Activated naive CD8-positive, alpha-beta T cell treated with anti-CD3 and anti-CD28 coated beads, Interleukin-2, amount 50 U/mL, for 16 hours (primary cell): Measurements from ENCODE around the gene STK17B.
A peak's percentile ranks its signal among the peaks of the same experiment; 100 is the strongest.

Source experiments
- DNase-seq: peaks from one replicate; pipeline ENCODE4 v3.0.0-alpha.2; 2020; ENCODE audit warnings: low read depth, low spot score

STK17B gene

DNA sequence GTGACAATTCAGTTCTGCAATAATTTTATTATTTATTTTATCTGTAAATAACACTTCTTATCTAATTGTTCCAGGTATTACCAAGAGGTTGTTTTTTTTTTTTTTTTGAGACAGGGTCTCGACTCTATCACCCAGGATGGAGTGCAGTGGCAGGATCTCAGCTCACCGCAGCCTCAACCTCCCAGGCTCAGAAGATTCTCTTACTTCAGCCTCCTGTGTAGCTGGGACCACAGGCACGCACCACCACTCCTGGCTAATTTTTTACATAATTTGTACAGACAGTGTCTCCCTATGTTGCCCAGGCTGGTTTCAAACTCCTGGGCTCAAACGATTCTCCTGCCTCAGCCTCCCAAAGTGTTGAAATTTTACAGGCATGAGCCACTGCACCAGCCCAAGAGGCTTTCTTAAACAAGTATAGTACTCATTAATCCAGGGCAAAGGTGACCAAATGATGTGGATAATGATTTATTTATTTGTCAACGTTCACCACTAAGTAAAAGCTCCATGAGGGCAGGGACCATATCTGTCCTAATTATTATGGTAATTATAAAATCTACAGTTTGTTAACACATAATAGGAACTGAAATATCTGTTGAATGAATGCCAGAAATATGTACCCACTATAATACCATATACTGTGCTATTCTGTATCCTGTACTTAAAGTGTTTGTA is 12.0 kb downstream of the STK17B start:
- no peak for DNase-seq

DNA sequence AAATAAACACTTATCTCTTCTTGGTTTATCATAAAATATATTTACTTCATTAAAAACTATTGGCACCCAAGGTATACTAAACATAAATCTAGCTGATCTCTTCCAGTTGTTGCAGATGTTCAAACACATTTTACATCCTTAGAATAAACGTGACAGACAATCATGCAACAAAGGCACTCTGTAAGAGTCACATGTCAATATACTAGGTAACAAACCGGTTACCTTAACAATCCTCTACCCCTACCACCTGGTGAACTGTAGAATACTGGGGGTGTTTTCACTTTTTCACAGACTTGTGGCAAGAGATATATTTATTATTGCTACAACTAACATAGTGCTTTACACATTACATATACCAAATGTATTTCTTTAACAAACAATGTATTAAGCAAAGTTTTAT is 15.8 kb downstream of the STK17B start:
- DNase-seq, result no peak

DNA sequence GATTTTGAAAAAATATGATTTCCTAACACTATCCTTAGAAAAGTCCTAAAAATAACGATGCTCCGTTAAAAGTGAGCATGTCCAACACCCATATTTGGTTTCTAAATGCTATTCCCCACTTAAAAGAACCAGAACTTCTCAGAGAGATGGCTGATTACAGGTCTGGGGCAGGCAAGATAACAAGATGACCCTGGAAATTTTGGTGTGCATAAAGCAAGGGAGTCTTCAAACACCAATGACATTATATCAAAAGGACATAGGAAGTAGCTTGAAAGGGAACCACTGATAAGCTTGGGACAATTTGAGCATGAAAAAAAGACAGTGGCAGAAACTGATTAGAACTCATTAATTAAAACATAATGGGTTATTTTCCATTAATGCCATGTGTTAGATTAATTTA is 17.9 kb downstream of the STK17B start:
- DNase-seq, result no peak

DNA sequence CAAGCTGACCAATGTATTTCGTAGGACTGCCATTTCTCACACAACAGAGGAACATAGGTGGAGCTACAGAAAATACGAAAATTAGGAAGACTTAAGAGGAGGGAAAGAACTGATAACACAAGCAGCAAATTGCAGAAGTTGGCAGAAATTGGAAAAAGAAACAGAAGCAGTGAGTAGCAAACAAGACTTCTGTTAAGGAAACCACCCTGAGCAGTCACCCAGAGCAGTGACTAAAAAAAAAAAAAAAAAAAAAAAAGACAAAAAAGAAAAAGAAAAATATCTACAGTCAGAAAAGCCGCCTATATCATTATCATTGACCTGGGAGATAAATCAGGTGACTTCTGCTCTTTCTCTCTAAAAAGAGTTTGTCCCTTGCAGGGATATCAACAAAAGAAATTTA is 21.4 kb downstream of the STK17B start:
- DNase-seq, result no peak

DNA sequence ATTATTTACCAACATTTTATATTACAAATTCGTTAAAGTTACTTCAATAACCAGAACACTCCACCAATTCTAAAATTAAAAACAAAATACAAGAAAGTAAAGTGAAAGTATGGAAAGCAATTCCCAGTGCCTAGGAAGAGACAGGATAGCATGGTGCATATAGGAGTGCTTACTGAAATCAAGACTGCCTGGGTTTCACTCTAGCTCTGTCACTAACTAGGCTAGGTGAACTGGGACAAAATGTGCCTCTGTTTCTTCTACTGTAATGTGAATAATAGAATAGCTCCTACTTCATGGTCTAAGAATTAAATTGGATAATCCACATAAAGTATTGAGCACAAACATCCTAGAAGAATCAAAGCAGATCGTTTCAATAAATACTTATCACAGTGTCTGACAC is 22.6 kb downstream of the STK17B start:
- DNase-seq, result no peak

DNA sequence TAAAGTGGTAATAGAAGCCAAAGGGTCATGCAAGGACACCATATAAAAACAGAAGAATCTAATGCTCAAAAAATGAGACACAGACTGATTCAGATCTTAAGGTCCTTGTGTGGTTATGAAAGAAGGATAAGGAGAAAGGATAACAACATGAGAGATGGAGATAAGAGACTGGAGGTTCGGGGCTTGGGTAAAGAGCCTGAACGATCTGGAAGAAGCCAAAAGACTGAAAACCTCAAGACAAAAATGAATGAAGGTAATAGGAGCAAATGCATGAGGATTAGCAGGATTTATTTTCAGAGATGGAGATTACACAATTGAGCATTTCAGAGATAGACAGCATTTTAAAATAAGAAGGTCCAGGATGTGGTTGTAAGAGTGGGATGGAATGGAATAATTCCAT is 26.1 kb downstream of the STK17B start:
- DNase-seq, result no peak

DNA sequence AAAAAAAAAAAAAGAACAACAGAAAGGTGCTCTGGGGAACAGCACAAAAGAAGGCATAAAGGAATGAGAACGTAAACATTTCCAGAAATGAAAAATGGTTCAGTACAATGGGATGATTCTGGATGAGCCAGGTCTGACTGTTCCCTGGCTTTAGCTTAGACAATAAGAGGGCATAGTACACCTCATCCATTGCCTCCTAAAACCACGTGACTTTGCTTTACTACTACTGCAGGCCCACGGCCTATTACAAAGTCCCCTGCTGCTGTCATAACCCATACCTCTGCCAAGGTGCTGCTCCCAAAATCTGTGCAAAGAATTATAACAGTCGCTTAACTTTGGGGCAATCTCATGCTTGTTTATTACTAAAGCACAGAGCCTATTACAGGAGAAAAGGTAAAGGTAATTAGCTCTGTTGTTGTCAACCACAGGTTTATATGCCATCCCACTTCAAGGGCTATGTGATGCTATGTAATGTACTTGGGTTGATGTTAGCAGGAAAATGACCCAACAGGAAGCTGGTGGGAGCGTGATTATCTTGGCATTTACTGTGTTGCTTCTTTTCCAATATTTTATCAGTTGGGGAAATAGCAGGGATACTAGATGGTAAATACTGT is 26.8 kb downstream of the STK17B start:
- DNase-seq, result no peak

DNA sequence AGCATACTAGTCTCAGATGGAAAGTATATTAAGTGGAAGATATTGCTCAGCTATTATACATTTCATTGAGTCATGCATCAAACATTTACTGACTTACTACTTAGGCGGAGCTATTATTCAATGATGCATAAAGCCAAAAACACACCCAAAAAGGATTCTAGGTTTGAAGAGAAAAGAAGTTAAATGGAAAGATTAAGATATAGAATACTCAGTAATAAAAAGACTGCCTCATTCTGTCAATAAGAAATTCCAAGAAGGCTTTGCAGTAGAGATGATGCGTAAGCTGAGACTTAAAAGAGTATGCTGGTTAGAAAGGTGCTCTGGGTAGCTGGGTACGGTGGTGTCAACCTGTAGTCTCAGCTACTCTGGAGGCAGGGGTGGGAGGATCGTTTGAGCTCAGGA is 27.6 kb downstream of the STK17B start:
- peak; percentile 27 for DNase-seq

DNA sequence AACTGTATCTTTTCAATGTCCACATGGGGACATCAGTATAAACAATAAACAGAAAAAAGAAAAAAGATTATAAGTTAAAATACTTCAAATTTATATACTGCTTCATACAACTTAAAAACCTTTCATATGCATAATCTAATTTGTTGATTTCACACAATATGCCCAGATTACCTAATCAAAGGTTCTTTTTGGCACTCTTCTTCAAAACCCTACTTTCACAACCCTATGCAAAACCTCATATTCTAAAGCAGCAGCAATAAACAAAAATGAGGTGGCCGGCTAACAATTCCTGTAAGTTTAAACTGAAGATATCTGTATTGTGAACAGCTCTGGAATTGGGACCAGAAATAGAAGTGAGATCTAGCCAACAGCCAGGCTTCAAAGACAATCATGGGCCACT is 28.6 kb downstream of the STK17B start:
- no peak for DNase-seq

DNA sequence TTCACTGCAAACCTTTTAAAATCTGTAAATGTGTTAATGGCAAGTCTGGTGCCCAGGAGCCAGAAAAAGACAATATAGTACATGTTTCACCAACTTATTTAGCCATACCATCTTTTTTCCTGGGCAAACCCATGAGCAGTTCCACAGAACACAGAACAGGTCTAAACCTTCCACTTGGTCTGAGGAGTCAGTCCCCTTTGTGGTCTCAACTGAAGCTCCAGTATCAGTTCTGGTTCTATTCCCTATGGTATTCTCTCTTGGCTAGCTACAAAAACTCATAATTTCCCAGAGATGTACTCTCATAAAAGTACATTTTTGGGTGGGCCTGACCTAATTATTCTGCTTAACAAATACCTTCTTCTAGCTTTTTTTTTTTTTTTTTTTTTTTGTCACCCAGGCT is 31.2 kb downstream of the STK17B start:
- no peak for DNase-seq

DNA sequence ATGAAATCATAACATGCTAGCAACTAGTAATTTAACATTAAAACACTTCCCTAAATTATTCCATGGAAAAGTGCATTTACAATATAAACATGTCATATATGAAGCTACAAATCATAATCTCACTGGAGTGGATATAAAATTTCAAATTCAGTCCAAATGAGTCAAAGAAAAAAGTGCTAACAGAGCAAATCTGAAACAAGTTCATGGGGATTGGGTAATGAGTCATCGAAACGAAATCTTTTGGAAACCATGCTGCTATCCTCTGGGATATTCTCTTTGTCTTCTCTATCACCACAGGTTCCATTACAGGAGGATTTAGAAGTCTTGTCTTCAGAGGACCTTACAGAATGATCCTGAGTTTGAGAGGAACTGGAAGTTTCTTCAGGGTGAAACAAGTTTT is 34.1 kb downstream of the STK17B start:
- no peak for DNase-seq

DNA sequence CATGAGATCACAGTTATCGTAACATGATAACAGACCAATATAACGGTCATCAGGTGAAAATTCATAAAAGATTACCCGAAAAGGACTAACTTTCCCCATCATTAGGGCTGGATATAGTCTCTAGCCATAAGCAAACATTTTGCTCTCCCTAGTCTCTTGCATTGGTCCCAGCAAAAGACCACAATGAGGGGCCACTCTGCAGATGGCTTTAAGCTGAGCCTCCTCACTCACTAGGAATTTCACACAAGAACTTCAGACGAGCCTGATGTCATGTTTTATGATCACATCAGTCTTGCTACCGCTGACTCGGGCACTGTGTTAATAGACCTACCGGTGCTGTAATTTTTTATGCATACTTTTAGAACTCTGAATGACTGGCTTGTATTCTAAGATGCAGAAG is 35.2 kb downstream of the STK17B start:
- DNase-seq, result no peak

DNA sequence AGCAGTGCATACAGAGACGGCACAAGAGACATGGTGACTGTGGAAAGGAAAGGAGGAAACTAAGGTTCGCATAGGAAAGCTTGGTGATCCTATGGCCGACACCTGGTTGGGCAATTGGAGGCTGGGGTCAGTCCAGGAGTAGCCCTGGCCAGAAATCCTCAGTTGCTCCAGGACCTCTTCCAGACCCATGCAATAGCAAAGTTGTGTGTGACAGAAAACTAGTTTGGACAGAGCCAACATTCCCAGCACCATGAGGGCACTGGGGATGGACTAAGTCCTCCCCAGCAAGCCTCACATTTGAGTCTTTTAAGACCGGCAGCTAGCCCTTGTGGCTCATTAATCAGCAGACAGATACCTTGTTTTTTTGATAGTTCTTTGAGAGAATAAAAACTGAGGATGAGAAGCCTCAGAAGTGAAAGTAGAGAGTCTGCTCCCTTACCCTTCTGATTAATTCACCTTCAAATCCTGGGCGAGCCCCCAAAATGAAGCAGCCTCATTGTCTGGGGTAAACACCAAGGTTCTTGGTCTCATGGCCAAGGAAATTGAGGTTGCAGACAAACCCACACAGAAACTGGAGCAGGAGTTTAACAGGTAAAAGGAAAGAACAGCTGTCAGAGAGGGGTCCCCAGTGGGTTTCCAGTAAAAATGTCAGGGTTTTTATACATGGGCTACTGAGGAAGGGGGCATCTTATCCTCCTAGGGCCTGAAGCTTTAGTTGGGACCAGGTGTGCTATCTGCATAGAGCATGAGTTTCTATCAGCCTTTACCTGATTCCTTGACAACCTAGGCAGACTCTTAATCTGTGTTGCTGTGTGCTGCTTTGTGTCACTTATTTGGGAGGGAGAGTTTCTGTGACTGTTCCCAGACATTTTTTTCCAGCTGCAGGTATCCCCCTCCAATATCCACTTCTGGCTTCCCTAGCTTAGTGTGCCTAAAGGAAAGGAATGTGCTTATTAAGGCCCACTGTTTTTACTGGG is 39.1 kb downstream of the STK17B start:
- no peak for DNase-seq

DNA sequence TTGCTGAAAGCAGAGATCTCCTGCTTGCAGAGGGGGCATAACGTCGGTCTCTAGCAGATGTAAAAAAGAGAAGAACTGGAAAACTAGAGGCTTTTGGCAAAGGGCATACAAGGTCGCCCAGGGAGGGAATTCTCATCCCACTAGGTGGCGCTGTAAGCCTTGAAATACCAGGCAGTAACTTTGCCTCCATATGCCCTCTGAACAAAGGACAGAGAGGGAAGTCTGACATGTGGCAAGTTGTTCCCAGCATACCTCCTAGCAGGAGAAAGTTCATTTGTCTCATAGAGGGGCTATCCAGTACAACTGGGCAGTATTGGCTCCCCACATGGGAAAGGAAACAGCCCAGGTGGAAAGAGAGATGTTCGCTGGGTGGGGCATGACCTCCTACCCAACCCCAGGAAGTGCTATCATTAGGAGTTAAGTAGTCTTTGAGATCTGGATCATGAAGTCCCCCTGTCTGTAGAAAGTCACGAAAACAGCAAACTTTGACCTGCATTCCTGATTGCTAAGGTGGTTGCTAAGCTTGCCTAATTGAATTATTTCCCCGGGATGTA is 39.9 kb downstream of the STK17B start:
- DNase-seq, result peak; percentile 34

DNA sequence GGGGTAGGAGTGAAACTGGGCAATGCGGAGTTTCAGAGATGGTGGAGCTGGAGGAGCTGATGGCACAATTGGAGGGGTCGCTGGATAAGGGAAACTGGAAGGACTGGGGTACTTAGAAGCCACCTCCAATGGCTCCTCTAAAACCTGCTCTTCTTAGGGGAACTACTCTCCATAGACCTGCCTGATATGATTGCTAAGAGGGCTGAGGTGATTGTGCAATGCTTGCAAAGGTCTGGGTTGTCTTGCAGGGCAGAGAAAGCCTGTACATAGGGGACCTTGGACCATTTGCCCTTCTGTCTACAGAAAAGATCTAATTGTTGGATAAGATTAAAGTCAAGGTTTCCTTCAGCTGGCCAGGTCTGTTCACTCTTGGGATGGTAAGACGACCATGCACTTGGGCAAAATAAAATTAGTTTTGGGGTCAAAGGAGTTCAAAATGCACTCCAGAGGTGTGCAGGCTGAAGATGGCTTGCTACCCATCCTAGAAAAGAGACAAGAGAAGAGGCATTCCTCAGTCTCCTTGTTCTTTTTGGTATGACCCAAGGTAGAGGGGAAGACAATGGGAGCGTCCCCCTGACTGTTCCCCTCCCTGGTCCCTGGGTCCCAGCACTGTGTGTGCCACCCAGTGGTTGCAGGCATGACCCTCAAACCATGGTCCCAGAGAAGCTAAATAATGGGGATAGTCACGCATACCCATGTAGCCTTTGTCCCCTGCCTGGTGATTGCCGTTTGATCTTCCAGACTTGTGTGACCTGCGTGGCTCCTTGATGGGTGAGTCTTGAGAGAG is 41.1 kb downstream of the STK17B start:
- no peak for DNase-seq

DNA sequence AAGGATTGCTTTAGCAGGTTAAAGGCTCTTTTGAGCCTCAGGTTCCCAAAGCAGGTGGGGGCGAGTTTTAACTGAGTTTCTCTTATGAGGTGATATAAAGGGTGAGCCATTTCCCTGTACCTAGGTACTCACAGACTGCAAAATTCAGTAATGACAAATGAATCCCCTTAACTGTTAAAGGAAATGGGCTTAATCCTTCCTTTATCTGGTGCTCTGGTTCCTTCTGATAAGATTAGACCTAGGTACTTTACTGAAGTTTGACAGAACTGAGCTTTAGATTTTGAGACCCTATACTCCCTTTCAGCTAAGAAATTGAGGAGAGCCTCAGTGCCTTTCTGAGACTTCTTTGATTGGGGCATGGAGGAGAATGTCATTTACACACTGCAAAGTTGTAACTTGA is 42.6 kb downstream of the STK17B start:
- DNase-seq, result no peak

DNA sequence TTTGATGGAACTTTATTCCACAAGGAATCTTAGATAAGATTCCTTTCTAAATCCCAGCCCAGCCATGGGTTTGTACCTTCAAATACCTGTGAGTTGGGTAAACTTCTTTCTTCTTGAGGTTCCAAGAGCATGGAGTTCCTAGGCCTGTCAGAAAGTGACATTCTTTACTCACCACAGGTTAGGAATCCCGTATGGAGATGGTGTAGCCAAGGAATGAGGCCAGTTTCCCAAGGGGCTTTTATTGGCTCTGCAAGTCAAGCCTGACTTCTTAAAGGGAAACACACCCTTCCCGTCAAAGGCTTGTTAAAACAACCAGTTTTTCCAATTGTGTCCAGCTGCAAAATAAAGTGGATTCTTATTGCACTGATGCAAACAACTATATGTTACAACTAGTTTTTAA is 45.8 kb downstream of the STK17B start:
- no peak for DNase-seq

DNA sequence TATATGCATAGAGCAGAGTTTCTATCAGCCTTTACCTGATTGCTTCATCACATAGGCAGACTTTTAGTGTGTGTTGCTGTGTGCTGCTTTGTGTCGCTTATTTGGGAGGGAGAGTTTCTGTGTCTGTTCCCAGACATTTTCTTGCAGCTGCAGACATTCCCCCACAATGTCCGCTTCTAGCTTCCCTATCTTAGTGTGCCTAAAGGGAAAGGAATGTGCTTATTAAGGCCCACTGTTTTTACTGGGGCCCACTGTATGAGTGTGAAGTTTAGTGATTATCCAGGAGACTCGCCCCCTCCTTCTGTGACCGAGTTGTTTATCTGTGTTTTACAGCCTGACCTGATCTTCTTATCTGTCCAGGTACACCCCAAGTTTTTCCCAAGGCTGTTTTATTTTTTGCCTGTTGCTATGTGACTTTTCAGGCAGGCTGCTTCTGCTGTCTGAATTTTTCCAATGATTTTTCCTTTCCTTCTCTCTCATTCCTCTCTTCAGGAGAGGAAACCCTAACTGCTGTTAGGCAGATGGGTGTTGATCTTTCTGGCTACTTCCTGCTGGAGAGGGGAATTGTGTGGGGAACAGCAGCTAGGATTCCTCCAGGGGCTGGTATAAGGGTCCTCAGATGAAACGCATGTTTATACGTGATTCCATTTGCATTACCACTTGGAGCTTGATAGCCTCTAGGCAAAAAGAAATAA is 47.6 kb downstream of the STK17B start:
- DNase-seq, result no peak

DNA sequence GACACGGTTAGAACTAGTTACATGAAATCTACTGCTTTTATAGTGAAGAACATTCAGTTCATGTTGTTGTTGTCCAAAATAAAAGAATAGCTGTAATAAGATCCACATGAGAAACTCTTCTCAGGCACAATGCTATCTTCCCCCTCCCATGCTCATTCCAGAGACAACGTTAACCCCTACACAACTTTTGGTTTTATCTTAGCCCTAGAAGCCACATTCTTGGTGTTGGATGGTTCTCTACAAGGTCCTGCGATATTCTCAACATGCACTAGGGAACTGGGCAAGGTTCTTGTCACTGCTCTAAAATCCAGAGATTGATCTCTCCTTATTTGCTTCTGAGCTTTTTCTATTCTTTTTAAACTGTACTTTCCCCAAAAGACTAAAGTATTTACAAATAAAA is 51.5 kb downstream of the STK17B start:
- no peak for DNase-seq

DNA sequence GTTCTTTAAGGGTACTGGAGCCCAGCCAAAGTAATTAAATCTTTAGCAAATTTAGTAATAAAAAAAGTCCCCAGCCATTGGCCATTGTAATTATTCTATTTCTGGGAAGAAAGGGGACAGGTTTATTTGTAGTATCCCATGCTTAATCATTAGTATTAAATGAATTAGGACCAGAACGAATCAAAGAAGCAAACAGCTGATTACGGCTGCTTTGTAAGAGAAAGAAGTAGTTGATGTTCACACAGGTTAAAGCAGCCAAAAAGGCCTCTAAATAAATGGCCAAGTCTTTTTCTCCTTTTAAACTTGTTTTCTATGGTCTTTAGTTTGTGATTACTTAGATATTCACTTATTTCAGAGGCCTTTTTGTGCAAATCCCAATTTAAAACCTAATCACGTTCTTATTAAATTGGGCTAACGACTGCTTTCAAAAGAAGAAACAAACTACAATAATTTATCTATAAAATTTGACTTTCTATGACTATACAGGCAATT is 54.1 kb downstream of the STK17B start:
- DNase-seq, result no peak
